Neural cell (in vitro differentiated cells): ENCODE results near the gene IL1RAPL2.

Experiments used
- EP300 ChIP-seq: fragments of 450-650 bp; conservative IDR thresholded peaks from 2 replicates; pipeline ENCODE4 v1.6.1; 2014; ENCODE audit warnings: antibody characterized with exemption, mild to moderate bottlenecking, moderate library complexity; ENCODE audit not compliant: poor library complexity, severe bottlenecking
- EZH2 ChIP-seq: fragments of 200-600, 300-800 bp; shearing (Covaris generic), sonication (generic); IDR thresholded peaks from 2 replicates; pipeline ENCODE4 v1.6.1; 2014; ENCODE audit warnings: antibody characterized with exemption, low read length, borderline replicate concordance, mild to moderate bottlenecking; ENCODE audit not compliant: insufficient read depth, poor library complexity, severe bottlenecking
- MXI1 ChIP-seq: fragments of 450-650 bp; conservative IDR thresholded peaks from 2 replicates; pipeline ENCODE4 v1.6.1; 2014; ENCODE audit warnings: antibody characterized with exemption, mild to moderate bottlenecking; ENCODE audit not compliant: poor library complexity, severe bottlenecking
- POLR2AphosphoS5 ChIP-seq: IDR thresholded peaks from 2 replicates; pipeline ENCODE4 v1.6.1; 2012
- TF ChIP-seq, protein P1 (sequence below): fragments of 450-650 bp; IDR thresholded peaks from 2 replicates; pipeline ENCODE4 v1.5.1; 2014; ENCODE audit warnings: antibody characterized with exemption, mild to moderate bottlenecking, moderate library complexity; ENCODE audit not compliant: poor library complexity, severe bottlenecking

DNA sequence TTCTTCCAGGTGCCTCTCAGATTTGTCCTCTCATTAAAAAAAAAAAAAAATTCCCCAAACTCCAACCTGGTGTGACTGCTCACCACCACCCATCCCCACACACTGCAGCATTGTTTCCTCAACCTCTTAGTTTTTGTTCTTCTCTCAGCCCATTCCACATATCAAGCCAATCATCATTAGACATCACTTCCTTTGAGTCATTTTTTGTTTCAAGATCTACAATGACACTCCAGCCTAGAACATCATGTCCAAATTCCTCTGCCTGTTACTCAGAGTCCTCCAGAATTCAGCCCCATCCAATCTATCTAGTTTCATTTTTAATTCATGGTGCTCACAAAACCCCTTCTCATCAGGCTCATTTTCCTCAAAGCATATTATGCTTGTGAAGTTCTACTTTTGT lies 917.0 kb downstream of the IL1RAPL2 start:
- TF ChIP-seq, protein P1, sequence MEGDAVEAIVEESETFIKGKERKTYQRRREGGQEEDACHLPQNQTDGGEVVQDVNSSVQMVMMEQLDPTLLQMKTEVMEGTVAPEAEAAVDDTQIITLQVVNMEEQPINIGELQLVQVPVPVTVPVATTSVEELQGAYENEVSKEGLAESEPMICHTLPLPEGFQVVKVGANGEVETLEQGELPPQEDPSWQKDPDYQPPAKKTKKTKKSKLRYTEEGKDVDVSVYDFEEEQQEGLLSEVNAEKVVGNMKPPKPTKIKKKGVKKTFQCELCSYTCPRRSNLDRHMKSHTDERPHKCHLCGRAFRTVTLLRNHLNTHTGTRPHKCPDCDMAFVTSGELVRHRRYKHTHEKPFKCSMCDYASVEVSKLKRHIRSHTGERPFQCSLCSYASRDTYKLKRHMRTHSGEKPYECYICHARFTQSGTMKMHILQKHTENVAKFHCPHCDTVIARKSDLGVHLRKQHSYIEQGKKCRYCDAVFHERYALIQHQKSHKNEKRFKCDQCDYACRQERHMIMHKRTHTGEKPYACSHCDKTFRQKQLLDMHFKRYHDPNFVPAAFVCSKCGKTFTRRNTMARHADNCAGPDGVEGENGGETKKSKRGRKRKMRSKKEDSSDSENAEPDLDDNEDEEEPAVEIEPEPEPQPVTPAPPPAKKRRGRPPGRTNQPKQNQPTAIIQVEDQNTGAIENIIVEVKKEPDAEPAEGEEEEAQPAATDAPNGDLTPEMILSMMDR = no peak
- no peak for TF ChIP-seq EP300
- TF ChIP-seq POLR2AphosphoS5 = no peak
- no peak for TF ChIP-seq EZH2
- TF ChIP-seq MXI1 = no peak
